IPS-11a (cell line): Measurements from ENCODE around the gene SEZ6L.
A peak's percentile ranks its signal among the peaks of the same experiment; 100 is the strongest.

ENCODE experiments used
- H3K4me3 ChIP-seq: one replicate; pipeline ENCODE4 v1.5.1; 2013; ENCODE audit warnings: low read depth, low read length, control low read depth

SEZ6L gene

DNA sequence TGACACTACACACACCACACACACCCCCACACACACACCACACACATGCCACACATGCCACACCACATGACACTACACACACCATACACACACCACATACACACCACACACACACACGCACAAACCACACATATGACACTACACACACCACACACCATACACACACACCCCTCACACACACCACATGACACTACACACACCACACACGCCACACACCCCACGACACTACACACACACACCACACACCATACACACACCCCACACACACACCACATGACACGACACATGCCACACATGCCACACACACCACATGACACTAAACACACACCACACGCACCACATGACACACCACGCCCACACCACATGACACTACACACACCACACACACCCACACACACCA, 158.0 kb downstream of the SEZ6L start:
- no peak overlapping the region for H3K4me3 ChIP-seq

DNA sequence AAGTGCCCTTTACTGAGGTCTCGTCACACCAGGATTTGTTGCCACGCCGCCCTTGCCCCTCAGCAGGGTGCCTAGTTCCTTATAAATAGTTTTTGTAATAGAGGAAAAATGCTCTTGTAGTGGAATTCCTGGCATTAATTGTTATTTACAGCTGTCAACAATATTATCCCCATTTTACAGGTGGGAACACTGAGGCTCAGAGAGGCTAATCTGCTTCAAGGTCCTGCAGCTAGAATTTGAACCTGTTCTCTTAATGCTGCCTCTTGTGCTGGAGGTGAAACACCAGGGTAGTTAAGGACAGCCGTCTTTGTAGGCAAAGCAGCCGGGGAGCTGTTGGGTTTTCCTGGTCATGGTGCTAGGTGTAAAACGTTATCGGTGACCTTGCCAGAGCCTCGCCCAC, 159.0 kb downstream of the SEZ6L start:
- no peak overlapping the region for H3K4me3 ChIP-seq

DNA sequence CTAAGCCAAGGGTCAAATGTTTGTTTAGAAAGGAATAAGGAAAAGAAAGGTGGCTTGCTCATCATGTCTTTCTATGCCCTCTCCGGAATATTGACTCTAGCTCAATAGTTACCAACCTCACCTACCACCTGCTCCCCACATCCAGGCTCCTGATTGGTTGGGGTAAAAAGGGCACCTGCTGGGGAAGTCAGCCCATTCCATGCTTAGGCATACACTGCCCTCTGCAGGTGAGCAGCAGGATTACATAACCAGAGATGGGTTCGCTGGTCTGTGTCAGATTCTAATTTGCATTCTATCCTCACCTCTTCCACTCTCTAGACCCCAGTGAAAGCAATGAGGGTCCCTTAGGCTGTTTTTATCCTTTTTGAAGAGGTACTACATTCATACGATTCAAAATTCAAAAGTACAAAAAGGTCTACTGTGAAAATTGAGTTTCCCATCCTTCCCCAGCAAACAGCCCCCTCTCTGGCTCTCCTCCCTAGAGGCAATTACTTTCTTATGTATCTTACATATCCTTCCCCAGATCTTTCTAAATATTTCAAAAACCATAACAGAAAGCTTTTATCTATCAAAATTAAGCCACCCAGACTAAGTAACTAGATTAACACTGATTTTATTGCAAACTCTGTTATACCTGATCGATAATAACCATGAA, 161.8 kb downstream of the SEZ6L start:
- no peak overlapping the region for H3K4me3 ChIP-seq

DNA sequence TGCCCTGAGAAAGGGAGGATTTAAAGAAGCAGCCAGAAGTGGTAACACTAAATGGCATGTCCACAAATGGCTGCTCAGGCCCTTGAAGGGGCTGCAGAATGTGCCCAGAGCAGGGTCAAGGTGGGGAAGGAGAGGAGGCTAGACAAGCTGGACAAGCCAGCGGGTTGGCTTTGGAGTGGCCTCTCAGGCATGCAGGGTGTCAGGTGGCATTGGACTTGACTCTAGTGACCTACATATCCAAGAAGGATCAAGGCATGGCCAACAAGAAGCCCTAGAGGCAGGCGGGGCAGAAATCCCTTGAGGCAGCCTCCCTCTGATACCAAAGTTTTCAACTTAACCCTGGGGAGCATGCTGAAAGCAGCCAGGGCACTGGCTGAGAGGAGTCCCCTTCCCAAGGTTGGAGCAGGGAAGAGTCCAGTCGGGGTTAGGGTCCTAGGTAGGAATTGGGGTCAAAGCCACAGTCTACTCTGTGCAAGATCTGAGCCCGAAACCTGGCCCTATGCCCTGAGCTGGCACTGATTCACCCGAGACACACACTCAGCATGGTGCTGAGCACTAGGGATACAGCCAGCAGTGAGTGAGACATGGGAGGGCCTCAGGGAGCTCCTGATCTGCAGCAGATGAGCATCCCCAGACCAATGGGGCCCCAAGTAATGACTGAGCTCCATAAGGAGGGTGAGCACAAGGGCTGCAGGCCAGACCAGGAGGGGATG, 164.0 kb downstream of the SEZ6L start:
- no peak overlapping the region for H3K4me3 ChIP-seq

DNA sequence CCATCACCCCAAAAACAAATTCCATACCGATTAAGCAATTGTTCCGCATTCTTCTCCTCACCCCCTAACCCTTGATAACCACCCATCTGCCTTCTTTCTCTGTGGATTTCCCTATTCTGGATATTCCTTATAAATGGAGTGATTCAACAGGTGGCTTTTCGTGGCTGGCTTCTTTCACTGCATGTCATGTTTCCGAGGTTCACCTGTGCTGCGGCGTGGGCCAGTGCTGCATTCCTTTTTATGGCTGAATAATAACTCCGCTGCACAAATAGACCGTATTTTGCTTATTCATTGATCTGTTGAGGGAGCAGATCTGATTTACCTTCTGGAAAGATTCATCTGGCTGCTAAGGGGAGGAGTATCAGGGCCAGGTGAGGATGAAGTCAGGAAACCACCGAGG, 165.0 kb downstream of the SEZ6L start:
- H3K4me3 ChIP-seq = no peak overlapping the region

DNA sequence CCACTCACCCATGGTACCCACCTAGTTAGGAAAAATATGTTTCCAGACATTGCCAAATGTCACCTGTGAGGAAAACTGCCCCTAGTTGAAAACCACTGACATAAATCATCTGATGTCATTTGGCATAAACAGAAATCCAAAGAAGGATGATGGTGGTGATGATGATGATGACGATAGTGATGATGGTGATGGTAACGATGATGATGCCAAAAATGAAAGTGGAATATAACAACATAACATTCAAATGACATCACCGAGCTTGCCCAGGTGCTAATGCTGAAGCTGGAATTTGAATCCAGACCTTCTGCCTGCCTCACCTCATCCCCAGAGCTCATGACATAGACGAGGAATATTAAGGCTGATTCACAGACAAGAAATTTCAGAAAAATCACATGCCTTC, 167.5 kb downstream of the SEZ6L start:
- no peak overlapping the region for H3K4me3 ChIP-seq

DNA sequence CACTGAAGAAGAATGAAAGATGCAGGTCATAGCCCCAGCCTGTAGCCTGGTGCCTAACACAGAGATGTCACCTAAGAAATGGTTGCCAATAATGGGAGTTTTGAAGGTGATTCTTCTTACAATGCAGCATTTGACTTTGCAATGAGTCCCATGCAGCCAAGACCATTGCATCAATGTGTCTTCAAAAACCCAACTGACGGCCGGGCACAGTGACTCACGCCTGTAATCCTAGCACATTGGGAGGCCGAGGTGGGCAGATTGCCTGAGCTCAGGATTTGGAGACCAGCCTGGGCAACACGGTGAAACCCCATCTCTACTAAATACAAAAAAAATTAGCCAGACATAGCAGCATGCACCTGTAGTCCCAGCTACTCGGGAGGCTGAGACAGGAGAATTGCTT, 170.5 kb downstream of the SEZ6L start:
- H3K4me3 ChIP-seq = no peak overlapping the region

DNA sequence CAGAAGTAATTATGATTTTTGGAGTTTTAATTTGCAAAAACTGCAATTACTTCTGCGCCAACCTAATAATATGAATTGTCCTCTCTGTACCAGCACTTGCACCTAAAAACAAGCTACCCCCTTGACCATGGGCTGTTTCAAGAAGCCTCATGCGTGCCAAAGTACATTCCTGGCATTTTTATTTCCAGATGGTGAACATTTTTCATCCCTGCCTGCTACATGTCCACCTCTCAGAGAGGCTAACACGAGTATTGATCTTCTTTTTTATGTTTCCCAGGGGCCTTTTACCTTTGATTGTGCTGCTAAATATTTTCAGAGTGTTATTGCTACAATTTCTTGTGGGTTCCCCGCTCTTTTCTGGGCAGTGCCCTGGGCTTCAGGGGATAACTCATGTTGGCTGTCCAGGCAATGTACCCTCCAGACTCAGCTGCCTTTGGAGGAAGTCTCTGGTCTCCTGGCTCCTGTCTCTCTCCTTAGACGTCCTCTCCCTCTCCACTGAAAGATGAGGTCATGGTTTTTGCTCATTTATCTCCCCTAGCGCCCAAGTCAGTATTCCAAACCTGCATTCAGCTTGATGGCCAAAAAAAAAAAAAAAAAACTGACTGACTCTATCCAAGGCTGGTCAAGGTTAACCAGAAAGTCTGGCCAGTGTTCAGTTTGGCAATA, 173.6 kb downstream of the SEZ6L start:
- no peak overlapping the region for H3K4me3 ChIP-seq

DNA sequence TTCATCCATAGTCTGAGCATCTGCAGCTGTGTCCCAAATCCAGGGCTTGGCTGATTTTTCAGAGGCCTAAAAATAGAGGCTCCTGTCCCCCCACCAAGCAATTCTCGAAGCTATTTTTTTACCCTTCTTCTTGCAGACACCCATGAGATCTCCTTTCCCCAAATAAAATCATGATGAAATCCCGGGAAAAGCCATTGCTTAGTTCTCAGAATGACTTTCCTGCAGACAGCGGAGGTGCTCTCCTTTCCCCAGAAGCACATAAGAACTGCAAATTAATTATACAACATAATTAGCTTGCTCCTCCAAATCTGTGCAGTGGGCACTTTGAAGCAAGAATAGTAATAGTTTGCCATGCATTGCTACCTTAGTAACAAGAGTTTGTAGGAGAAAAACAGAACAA, 176.2 kb downstream of the SEZ6L start:
- no peak overlapping the region for H3K4me3 ChIP-seq

DNA sequence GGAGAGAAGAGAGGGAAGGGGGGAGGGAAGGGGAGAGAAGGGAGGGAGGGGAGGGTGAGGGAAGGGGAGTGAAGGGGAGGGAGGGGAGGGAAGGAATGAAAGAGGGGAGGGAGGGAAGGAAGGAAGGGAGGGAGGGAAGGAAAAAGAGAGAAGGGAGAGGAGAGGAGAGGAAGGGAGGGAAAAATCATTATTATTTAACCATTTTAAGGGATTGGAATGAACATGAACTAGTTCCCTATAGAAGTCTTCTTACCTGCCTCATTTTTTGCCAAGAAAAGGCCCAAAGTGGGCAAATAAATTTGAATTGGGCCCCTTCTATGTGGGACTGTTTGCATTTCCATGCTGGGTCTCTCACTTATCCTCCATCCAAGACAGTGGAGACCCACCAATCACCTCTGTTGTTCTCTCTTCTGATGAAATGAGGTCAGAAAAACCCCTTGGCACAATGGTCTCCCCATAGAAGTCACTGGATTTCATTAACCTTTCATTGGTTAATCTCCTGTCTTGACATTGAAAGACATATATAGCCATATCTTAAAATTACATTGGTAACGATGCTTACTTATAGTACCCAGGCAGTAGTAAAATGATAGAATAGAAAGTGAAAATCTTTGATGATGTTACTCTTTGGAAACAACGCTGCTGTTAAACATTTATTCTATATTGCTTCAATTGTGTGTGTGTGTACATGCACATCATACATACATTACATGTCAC, 179.7 kb downstream of the SEZ6L start:
- H3K4me3 ChIP-seq = no peak overlapping the region

DNA sequence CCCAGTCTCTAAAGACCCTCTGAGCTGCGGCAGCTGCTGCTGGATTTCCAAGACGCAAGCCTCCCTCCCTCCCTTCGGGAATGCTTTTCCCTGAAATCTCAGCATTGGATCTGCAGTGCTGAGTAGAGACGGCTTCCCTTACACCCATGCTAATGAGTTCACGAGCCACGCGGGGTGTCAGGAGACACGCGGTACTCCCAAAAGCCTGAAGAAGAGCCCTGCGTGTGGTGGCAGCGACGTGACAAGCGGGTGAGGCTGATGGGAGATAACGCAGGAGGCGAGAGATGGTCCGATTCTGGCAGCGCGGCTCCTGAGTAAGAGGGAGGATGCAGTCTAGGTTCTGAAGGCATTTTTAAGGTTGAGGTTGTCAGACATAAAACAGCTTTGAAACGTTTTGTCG, 185.4 kb downstream of the SEZ6L start:
- H3K4me3 ChIP-seq = no peak overlapping the region

DNA sequence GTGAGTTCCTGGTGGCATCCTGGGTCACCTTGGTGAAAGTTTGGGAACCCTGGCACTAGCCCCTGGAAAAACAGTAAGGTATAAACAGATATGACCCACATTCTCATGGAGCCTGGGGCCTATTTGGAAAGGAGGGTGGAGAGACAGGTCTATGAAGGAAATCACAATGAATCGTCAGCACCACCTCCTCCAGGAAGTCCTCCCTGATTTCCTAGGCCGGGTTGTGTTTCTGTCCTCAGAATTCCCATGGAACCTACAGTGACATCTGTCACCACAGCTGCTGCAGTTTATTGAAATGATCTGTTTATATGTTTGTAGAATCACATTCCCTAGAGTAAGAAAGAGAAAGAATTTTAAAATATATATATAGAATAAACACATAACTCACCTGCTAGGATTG, 188.0 kb downstream of the SEZ6L start:
- H3K4me3 ChIP-seq = no peak overlapping the region

DNA sequence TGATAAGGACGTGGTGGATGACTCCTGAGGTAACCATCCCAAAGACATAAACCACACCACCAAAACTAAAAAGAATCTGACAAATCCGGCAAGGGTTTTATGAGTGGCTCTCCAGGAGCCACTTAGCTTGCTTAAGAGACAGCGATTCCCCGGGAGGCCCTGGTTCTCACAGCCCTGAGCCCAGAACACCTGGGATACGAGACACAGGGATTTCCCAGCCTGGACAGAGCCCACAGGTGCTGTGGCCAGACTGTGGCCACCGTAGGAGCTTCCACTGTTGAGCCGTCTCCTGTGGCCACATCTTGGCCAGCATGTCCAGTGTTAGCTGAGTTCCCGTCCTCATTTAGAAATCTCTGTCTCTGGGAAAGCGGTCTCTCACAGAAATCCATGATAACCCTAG, 188.6 kb downstream of the SEZ6L start:
- no peak overlapping the region for H3K4me3 ChIP-seq

DNA sequence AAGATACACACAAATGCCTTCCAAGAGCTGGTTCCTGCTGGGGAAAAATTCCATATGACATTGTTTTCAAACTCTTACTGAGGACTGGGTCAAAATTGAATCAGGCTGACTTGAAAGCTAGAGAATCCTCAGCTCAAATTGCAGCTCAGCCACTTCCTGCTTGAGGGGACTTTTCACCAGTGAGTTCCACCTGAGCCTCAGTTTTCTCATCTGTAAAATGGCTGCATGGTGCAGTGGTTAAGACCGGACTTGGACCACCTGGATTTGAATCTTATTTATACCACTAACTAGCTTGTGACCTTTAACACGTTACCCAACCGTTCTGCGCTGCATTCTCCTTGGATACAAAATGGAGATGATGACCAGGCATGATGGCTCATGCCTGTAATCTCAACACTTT, 189.9 kb downstream of the SEZ6L start:
- no peak overlapping the region for H3K4me3 ChIP-seq

DNA sequence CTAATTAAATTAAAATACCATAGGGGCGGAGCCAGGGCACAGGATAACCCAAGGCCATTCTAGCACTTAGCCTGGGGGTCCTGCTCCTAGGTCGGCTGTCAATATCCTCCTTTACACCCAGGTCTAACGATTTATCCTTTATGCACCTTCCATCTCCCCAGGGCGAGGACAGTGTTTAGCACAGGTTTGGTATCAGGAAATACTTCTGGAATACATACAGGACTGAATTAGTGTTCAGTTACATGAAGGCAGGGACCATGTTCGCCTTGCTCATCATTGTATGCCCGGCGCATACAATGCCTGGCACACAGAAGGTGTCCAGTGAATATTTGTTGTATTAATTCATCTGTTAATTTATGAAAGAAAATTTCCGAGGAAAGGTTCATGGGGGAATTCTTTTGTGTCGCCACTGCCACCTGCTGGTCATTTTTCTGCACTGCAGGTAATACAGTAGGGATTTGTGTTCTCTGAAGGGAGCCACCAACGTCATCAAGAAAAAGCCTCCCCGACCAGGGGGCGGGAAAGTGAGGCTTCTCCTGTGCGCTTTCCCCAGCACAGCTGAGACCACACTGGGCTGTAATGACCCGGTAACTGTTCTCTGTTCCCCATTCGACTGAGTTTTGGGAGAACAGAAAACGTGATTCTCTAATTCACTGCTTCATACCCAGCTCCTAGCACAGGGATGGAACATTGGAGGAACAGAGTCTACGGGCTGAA, 191.1 kb downstream of the SEZ6L start:
- H3K4me3 ChIP-seq = peak overlapping the region; percentile 8

DNA sequence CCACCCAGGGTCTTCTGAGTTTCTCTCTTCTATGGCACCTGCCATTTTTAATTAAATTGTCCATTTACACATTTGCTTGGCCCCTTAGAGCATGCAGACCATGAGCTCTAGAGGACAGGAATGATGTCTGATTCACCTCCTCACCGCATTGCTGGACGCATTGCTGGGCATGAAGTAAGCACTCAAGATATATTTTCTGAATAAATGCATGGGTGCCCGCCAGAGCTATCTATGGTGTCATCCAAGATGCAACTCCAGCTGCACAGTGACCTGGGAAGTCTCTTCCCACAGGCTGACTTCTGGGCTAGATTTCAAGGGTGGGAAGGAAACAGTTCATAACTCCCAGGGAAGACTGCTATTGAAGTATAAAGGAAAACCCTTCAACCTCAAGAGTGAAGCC, 193.2 kb downstream of the SEZ6L start:
- no peak overlapping the region for H3K4me3 ChIP-seq

DNA sequence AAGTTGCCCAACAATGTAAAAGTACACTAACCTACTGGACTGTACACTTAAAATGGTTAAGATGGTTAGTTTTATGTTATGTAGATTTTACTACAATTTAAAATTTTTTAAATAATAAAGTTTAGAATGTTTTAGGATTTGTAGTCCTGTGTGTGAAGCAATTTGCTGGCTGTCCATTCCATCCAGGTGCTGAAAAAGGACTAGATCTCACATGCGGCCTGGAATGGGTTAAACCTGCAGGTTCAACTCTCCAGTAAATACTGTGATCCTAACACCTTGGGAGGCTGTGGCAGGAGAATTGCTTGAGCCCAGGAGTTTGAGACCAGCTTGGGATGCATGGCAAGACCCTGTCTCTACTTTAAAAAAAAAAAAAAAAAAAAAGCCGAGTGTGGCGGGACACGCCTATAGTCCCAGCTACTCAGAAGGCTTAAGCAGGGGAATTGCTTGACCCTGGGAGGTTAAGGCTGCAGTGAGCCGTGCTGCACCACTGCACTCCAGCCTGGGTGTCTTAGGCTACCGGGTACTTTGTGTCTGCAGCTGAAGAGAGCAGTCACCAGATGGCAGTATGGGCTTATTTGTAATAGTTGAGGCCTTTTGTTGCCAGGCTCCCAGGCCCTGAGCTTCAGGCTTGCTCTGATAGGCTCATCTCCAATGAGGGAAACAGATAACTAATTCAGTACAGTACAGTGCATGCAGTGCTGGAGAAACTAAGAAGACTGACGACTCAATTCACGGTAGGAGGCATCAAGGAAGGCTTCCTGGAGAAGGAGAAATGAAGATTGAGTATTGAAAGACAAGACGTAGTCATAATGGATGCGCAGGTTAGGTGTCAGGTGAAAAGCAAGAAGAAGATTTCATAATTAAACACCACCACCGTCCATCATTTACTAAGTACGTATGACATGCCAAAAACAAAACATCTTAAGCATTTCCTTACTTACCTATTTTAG, 195.1 kb downstream of the SEZ6L start:
- no peak overlapping the region for H3K4me3 ChIP-seq

DNA sequence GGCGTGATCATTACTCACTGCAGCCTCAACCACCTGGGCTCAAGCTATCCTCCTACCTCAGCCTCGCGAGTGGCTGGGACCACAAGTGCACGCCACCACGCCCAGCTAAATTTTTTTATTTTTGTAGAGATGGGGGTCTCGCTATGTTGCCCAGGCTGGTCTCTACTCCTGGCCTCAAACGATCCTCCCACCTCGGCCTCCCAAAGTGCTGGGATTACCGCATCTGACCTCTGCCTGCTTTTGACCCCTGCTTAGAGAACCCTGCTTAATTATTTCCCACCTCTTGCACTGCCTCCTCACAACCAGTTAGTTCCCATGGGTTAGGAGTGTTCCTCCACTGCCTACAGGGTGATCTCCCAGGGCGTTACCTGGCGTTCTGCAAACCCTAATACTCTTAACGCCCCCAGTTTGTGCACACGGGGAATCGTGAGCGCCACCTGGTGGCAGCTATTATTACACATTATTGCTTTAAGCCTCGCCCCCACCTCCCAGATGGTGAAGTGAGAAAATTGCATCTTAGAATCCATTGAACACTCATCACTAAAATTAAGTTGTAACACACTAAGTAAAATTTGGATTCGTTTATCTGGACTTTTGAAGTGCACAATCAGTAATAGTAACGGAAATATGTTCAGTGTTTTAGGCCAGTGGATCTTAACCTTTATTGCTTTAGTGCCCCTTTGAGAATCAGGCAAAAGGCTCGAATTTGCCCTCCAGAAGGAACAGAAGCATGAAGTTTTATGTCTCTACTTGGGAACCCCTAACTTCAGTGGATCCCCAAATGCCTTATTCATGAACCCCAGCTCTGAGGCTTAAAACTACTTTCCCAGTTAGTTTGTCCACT, 198.4 kb downstream of the SEZ6L start:
- no peak overlapping the region for H3K4me3 ChIP-seq

DNA sequence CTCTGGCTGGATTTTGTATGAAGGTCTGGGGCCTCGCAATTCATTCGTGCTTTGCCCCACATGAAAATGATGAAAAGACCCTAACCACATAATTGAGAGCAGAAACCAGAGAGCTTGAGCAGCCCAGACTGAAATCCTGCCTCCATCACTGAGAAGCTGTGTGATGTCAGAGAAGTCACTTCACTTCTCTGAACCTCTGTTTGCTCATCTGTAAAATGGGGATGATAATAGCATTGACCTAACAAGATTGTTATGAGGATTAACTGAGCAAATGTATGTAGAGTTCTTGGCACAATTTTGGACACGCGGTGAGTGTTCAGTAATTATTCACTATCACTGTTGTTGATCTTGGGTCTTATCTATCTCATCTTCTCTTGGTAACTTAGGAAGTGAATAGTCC, 203.6 kb downstream of the SEZ6L start:
- H3K4me3 ChIP-seq = no peak overlapping the region
